Measurements from ENCODE around the gene GNG11.

The GNG11 gene

GRCh38 chr7:93948106-93948505, 26.6 kb downstream of the GNG11 start:
- DNase-seq (ENCODE audit: low read depth), result no peak

GRCh38 chr7:93948873-93949272, 27.3 kb downstream of the GNG11 start:
- DNase-seq (ENCODE audit: low read depth), result no peak

GRCh38 chr7:93949423-93949822, 27.9 kb downstream of the GNG11 start:
- no peak for DNase-seq (ENCODE audit: low read depth)

- DNase-seq (ENCODE audit: low read depth), result no peak
Observed at GRCh38 chr7:93955304-93955703, 33.8 kb downstream of the GNG11 start.

- no peak for DNase-seq (ENCODE audit: low read depth)
Observed at GRCh38 chr7:93957767-93958166, 36.2 kb downstream of the GNG11 start.

- DNase-seq (ENCODE audit: low read depth), result no peak
Observed at GRCh38 chr7:93958216-93958615, 36.7 kb downstream of the GNG11 start.

- DNase-seq (ENCODE audit: low read depth), result no peak
Observed at GRCh38 chr7:93958651-93959050, 37.1 kb downstream of the GNG11 start.

GRCh38 chr7:93960986-93961385, 39.5 kb downstream of the GNG11 start:
- DNase-seq (ENCODE audit: low read depth), result no peak

- DNase-seq (ENCODE audit: low read depth), result no peak
Observed at GRCh38 chr7:93964262-93964661, 42.7 kb downstream of the GNG11 start.

GRCh38 chr7:93964813-93965212, 43.3 kb downstream of the GNG11 start:
- DNase-seq (ENCODE audit: low read depth), result no peak

GRCh38 chr7:93968911-93969620, 47.5 kb downstream of the GNG11 start:
- DNase-seq (ENCODE audit: low read depth), result no peak

- no peak for DNase-seq (ENCODE audit: low read depth)
Observed at GRCh38 chr7:93972029-93972725, 50.6 kb downstream of the GNG11 start.

GRCh38 chr7:93973134-93973533, 51.6 kb downstream of the GNG11 start:
- DNase-seq (ENCODE audit: low read depth), result no peak

- no peak for DNase-seq (ENCODE audit: low read depth)
Observed at GRCh38 chr7:93977211-93977950, 55.8 kb downstream of the GNG11 start.

Measured in T-helper 22 cell (primary cell).